HG02763 (cell line): ENCODE results near the gene PRRT1.
"Not testable (repeated sequence)": the region's sequence is repeated elsewhere in the genome, so short reads cannot be mapped to it uniquely, and the experiment has no call there.

ENCODE experiments used
- ATAC-seq: cut with Tn5 transposase; IDR thresholded peaks from one replicate; pipeline ENCODE4 v1.9.1; 2021; ENCODE audit warnings: mild to moderate bottlenecking, moderate library complexity; ENCODE audit not compliant: unreplicated experiment

Gene PRRT1

GRCh38 chr6:32188381-32189068 lies 36.8 kb upstream of the PRRT1 start:
- ATAC-seq, result no peak

- not testable (repeated sequence) for ATAC-seq
Observed at GRCh38 chr6:32187725-32188380, 36.1 kb upstream of the PRRT1 start.

- no peak for ATAC-seq
Observed at GRCh38 chr6:32187009-32187709, 35.4 kb upstream of the PRRT1 start.

- ATAC-seq, result not testable (repeated sequence)
Observed at GRCh38 chr6:32186151-32186840, 34.6 kb upstream of the PRRT1 start.

- not testable (repeated sequence) for ATAC-seq
Observed at GRCh38 chr6:32185681-32186131, 34.0 kb upstream of the PRRT1 start.

- no peak for ATAC-seq
Observed at GRCh38 chr6:32184084-32184640, 32.4 kb upstream of the PRRT1 start, which contains the start of gene AGER. TSS of gene AGER (minus strand) at chr6:32184253. CDS start at chr6:32184222, 31 bp downstream.

- ATAC-seq, result no peak
Observed at GRCh38 chr6:32183483-32184083, 31.8 kb upstream of the PRRT1 start.

GRCh38 chr6:32183030-32183429 lies 31.3 kb upstream of the PRRT1 start:
- no peak for ATAC-seq

GRCh38 chr6:32182555-32182981 lies 30.8 kb upstream of the PRRT1 start:
- ATAC-seq, result no peak

- no peak for ATAC-seq
Observed at GRCh38 chr6:32181915-32182529, 30.3 kb upstream of the PRRT1 start.

GRCh38 chr6:32181148-32181702 lies 29.5 kb upstream of the PRRT1 start:
- ATAC-seq, result no peak

GRCh38 chr6:32179766-32180405 lies 28.1 kb upstream of the PRRT1 start:
- ATAC-seq, result no peak

GRCh38 chr6:32178547-32179440 lies 27.1 kb upstream of the PRRT1 start:
- ATAC-seq, result no peak

- ATAC-seq, result peak; percentile 80
Observed at GRCh38 chr6:32177788-32178546, 26.2 kb upstream of the PRRT1 start, which contains the start of gene RNF5. TSS of gene RNF5 (plus strand) at chr6:32178405. CDS start at chr6:32178512, 107 bp downstream.

- ATAC-seq, result no peak
Observed at GRCh38 chr6:32177183-32177787, 25.5 kb upstream of the PRRT1 start.

GRCh38 chr6:32176476-32177182 lies 24.9 kb upstream of the PRRT1 start:
- no peak for ATAC-seq
